Measurements from ENCODE around the gene C2orf78.

C2orf78 gene

GRCh38 chr2:73780237-73780582 is 3.8 kb upstream of the C2orf78 start:
- no peak for DNase-seq (ENCODE audit: low spot score)

DNA sequence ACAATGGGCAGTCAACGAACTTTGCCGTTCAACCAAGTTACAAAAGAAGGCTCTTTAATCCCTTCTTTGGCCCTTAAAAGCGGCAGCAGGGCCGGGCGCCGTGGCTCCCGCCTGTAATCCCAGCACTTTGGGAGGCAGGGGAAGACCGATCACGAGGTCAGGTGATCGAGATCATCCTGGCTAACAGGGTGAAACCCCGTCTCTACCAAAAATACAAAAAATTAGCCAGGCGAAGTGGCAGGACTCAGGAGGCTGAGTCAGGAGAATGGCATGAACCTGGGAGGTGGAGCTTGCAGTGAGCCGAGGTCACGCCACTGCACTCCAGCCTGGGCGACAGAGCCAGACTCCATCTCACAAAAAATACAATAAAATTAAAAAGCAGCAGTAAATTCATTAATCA is 581 bp upstream of the C2orf78 start:
- peak; percentile 58 for DNase-seq (ENCODE audit: low spot score)

GRCh38 chr2:73811878-73812277 is 27.9 kb downstream of the C2orf78 start:
- no peak for DNase-seq (ENCODE audit: low spot score)

DNA sequence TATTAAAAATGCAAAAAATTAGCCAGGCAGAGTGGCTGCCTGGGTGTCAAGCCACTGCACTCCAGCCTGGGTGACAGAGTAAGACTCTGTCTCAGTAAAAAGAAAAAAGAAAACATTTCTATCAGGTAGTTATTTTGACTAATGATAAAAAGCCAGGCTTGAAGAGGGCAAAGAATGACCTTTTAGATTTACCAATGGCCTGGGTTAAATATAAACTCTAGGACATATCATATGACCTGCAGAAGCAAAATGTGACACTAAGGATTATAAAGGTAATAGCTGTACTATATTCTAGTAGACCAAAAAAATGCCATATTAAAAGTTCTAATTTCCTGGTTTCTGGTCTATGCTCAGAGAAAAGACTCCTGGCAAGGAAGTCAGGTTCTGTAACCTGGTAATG is 28.7 kb downstream of the C2orf78 start:
- DNase-seq (ENCODE audit: low spot score) = no peak

GRCh38 chr2:73818296-73818695 is 34.3 kb downstream of the C2orf78 start:
- DNase-seq (ENCODE audit: low spot score) = no peak

DNA sequence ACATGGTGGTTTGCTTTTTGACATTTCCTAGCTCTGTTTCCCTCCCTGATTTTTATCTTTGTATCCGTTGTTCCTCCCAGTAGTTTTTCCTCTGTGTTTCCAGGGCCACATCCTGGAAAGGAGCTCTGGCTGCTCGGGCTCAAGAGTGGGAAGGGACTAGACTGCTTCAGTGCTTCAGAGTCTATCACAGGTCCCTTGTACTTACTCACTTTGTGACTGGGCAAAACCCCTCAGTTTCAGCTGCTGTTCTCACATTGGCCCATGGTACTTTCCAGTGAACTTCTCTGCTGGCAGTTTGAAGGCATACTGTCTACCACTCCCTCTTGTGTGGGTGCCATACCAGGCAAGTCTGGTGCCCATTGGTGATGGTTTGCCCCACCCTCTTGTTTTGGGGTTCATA is 37.2 kb downstream of the C2orf78 start:
- no peak for DNase-seq (ENCODE audit: low spot score)

DNA sequence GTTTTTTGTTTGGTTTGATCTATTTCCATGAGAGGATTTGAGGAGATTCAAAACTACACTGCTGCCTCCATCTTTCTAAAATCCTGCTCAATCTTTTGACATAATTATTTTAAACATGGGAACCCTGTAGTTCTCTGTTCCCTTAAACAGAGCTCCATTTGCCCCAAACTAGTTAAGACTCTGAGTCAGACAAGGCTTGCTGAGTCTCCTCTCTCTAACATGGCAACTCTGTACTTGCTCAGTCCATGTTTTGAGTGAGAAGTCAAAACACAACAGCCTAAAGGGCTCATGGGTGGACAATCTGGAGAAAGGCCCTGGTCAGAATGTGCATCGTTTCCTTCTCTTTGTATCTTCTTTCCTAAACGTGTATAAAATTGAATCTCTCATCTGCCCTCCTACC is 37.7 kb downstream of the C2orf78 start:
- DNase-seq (ENCODE audit: low spot score) = no peak

DNA sequence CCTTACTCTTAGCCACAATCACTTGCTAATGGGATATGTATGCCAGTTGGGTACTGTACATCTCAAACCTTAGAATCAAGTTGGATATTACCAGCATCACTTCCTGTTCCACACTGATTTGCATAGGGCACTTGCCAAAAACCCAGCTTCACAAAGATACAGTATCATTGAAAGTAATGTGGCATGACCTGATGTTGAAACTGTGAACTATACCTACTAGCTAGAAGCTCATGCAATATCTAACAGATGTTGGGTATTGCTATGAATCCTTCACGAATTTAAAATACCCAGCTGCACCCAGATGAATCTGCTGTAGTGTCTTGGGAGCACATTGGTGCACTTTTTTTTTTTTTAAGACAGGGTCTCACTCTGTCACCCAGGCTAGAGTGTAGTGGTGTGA is 38.3 kb downstream of the C2orf78 start:
- DNase-seq (ENCODE audit: low spot score) = no peak

GRCh38 chr2:73822991-73823390 is 39.0 kb downstream of the C2orf78 start:
- DNase-seq (ENCODE audit: low spot score) = no peak

DNA sequence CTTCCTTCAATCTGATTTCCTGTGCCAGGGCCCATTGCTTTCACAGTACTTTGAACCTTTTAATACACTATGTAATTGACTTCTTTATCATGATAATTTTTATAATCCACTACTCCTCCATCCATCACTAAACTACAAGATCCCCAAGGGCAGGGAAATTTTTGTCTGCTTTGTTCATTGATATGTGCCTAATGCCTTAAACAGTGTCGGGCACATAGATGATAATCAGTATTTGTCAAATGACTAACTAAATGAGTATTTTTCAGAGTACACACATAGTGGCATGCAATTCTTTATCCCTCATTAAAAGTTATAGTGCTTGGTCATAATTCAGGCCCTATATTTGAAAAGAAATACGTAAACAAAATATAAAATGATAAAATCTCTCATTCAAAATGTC is 39.4 kb downstream of the C2orf78 start:
- DNase-seq (ENCODE audit: low spot score) = no peak

DNA sequence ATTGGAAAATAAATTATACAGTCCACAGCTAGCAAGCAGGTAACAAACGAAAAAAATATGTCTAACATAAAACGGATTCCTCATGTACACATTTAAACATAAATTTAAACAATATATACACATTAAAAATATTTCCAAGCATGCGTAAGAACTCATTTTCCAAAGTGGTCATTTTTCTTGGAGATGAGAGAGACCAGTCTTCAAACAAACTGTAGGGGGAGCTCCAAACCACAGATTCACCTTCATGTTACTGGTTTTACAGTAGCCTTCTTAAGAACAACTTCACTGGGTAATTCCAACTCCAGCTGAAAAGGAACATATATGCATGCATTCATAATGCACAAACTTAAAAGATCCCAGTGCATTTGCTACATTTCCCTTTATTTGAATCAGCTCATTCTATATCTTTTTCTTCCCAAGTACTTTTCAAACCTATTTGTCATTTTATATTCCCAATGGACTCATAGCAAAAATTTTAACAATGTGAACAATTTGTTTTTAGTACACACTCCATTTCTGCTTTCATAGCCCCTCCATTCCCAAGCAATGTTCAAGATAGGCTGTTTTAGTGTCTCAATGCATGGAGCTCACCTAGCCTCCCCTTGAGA is 40.0 kb downstream of the C2orf78 start:
- peak; percentile 78 for DNase-seq (ENCODE audit: low spot score)

DNA sequence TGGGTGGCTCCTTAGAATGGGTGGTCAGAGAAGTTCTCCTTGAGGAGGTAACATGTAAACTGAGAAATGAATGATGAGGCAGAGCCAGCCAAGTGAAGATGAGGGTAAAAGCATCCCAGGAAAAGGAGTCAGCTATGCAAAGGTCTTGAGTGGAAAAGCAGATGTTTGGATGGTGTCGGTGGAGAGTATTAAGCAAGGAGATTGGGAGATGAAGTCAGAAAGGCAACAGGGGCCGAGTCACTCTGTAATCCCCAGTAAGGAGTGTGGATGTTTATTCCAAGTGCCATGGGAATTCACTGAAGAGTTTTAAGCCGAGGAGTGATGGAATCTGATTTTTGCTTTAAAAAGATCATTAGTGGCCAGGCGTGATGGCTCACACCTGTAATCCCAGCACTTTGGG is 41.4 kb downstream of the C2orf78 start:
- no peak for DNase-seq (ENCODE audit: low spot score)

DNA sequence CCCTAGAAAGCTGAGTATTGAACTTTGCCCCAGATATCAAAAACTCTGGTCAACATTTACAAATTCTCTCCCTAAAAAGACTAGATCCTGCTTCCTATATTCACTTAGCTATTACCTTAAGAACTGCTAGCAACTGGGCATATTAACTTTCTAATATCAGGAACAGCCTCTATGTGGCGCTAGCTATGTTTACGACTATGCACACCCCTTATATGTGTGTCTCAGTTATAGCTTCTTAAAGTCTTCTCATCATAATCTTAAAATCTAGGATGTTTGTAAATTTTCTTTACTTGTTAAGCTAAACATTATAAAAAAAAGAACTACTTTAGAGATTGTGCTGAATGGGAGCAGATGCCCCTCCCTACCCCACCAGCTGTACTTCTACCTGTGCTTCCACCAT is 43.0 kb downstream of the C2orf78 start:
- peak; percentile 51 for DNase-seq (ENCODE audit: low spot score)

DNA sequence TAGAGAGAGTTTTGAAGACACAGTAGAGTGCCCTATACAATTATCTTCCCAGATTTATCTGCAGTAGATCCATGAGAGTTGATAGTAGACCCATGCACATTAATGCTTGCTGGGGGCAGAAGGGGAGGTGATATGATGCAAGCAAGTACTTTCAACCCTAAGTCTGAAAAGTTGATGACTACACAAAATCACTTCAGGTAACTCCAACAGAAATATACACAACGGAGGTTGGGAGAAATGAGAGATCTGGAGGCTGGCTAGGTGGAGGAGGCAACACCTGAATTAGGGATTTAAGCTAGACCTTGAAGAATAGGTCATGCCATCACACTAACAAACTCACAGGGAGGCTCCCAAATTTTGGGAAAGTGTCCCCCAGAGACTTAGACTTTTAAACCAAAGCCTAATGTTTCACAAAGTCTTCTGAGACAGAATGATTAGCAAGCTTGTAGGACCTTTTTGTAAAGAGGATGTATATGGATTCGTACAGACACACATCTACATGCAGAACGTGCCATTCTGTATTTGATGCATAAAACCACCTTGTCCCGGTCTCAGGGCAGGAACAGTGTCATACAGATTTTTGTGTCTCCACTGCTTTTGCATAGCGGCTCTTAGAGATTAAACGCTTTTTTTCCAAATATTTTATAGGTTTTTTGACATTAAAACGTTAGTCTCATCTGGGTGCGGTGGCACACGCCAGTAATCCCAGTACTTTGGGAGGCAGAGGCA is 43.8 kb downstream of the C2orf78 start:
- no peak for DNase-seq (ENCODE audit: low spot score)

DNA sequence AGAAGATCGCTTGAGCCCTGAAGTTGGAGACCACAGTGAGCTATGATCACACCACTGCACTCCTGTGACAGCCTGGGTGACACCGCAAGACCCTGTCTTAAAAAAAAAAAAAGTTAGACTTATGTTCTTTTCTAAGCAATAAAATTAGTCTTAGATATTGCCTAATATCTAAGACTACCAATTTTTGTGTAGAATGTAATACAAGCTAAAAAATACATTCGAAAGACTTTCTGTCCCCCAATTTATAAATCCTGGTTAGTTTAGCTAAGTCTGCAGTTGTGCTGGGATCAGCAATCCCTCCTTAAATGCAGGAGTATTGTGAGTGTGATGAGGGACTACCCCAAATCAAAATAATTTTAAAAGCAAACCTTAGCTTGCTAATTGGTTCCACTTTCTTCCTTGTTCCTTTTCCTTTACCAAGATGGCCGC is 44.4 kb downstream of the C2orf78 start:
- DNase-seq (ENCODE audit: low spot score) = no peak

DNA sequence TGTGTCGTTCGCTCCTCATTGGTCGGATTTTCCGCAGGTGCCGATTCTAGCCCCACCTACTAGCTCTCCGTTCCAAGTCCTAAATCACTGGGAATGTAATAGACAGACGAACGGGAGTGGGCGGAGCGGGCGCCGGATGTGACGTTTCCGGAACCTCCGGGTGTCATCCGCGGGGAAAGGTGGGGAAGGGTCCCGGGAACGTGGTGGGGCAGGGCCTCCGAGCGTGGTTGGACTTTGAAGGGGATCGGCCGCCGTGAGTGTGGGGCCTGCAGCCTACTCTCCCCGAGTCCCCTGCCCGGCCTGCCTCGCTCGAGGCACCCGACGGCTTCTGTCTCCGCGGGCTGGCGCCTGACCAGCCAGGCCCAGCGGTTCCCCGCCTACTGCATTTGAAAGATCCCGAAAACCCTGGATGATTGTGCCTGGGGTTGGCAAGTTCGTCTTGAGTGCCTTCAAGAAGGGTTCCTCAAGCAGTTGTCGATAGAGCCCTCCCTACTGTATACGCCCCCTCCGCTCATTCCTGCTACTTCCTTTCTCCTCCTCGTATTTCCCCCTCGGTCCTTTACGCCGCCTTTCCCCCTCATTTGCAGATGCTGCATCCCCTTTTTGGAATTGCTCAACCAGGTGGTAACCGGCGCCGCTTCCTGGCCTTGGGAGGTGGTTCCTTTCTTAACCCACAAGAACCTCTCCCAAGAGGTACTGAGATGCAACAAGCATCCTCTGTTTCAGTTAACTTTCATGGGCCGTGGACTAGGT is 45.0 kb downstream of the C2orf78 start, which contains the start of gene STAMBP:
TSS of gene STAMBP (plus strand) at position 144 of the 753 bp plus-strand sequence. CDS start 1,896 bp downstream, outside the sequence.
- peak; percentile 96 for DNase-seq (ENCODE audit: low spot score)

DNA sequence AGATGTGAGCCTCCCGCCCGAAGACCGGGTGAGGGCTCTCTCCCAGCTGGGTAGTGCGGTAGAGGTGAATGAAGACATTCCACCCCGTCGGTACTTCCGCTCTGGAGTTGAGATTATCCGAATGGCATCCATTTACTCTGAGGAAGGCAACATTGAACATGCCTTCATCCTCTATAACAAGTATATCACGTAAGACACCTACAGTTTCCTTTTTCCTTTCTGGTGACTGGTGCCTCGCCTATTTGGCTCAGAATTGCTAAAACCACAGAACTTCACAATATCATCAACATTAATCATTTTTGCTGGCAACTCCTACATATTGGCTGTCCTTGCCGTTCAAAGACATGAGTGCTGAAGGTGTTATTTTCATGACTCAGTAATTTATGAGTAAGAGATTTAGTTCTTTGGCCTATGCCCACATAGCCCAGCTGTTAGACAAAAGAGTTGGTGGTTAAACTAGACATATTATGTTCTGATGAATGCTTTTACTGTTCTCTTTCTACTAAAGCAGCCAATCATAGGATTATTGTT is 47.0 kb downstream of the C2orf78 start:
- DNase-seq (ENCODE audit: low spot score) = peak; percentile 98

DNA sequence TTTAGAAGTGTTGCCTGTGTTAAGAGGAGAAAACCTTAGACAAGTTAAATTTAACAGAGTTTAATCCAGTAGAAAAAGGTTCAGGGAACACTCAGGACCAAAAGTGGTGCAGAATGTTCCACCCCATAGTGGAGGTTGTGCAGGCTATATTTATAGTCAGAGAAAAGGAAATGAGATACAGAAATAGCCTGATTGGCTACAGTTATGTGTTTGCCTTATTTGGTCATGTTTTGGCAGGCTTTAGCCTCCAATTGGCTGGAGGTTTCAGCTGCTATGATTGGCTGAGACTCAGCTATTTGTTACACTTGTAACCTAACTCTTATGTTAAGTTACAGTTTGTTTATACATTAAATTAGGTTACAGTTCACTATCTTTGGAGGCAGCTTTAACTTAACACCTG is 48.9 kb downstream of the C2orf78 start:
- DNase-seq (ENCODE audit: low spot score) = no peak

- DNase-seq (ENCODE audit: low spot score) = peak; percentile 39
Measured at GRCh38 chr2:73836141-73836943, 52.4 kb downstream of the C2orf78 start.

DNA sequence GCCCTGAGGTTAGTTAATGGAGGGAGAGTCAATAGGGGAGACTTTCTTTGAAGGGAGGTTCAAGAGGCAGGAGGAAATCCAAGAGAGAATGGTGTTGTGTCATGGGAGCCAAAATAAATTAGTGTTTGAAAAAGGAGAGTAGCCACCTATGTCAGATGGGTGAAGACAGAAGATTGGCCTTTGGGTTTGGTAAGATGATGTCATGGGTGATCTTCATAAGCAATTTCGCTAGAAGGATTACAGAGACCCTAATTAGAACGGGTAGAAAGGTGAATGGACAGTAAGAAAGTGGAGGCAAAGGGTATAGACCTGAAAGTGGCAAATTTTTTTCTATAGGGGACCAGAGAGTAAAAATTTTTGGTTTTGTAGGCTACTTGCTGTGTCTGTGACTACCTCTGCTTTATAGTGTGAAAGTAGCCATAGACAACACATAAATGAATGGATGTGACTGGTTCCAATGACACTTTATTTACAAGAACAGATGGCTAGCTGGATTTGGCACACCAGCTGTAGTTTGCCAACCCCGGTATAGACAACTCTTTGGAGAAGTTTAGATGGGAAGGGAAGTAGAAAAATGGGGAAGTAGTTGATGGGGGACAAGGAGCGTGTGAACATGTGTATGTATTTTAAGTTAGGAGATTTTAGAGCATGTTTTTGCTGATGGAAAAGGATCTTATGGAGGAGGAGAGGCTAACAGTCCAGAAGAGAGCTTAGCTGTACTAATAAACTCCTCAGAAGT is 54.0 kb downstream of the C2orf78 start:
- no peak for DNase-seq (ENCODE audit: low spot score)

DNA sequence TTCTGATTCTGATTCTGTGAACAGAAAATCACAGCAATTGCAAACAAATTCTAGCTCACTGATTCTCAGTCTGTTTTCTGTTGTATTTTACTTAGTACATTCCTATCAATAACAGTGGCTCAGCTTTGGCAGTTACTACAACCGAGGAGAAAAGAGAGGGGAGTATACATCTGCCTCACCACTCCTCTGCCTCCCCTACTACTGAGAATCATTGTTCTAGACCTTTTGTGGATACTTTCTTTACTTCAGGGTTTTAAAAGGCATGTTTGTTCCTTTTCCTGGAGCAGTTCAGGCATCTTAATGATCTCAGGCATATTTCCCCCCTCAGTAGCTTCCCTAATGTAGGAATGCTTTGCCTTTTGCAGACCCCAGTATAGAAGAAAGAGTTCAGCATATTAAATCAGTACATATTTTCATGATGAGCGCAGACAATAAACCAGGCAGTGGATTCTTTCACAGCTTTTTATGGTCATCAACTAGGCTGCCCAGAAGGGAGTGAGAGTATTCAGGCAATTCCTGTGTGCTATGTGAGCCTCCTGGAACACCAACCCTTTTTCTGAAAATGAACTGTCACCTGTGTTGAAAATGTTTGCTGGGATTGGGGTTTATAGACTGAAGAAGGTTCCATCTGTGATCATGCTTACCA is 55.0 kb downstream of the C2orf78 start:
- no peak for DNase-seq (ENCODE audit: low spot score)
